PC-9 (cell line): ENCODE results near the gene DCAF15. TPM values are rescaled to one million over a fixed set of nuclear protein-coding genes. Genes with fewer than 3 reads are reported as not detected.

Experiments
- BruUV-seq: library from RNA; stranded (reverse); fragments of 400-500 nt; replicated peaks from 2 replicates; lab custom pipeline; 2021; lab: Mats Ljungman, UMichigan
- CTCF ChIA-PET: fragments of 300-600 bp; sonication (Branson Sonifier 250); formaldehyde crosslinking; loops from one replicate; lab custom pipeline; 2022; ENCODE audit warnings: antibody characterized with exemption; lab: Charles Lee
- POLR2A ChIA-PET: fragments of 300-600 bp; sonication (Branson Sonifier 250); formaldehyde crosslinking; loops from one replicate; lab custom pipeline; 2022; ENCODE audit warnings: antibody characterized with exemption; ENCODE audit not compliant: unreplicated experiment; lab: Charles Lee
- DNase-seq, 2 experiments: peaks; one replicate each; pipeline versions ENCODE4 v3.0.0 to v3.0.0-alpha.2; 2015 to 2022; ENCODE audit warnings: mixed read lengths in 1 of 2
- H2AFZ ChIP-seq: fragments of 200-600 bp; sonication (generic); 2 replicates; pipeline ENCODE4 v1.8.1; 2017; ENCODE audit warnings: antibody characterized with exemption
- H3F3A ChIP-seq: fragments of 200-600 bp; sonication (generic); 2 replicates; pipeline ENCODE4 v1.8.1; 2017; ENCODE audit warnings: antibody characterized with exemption, mild to moderate bottlenecking, low read depth; ENCODE audit not compliant: insufficient read depth
- H3K27ac ChIP-seq: fragments of 200-600 bp; sonication (generic); 2 replicates; pipeline ENCODE4 v1.6.1; 2016; ENCODE audit warnings: mixed run types
- H3K27me3 ChIP-seq: fragments of 200-600 bp; sonication (generic); 2 replicates; pipeline ENCODE4 v1.6.1; 2016; ENCODE audit warnings: low read depth, mixed run types; ENCODE audit not compliant: insufficient read depth
- H3K36me3 ChIP-seq: fragments of 200-600 bp; sonication (generic); 2 replicates; pipeline ENCODE4 v1.6.1; 2016; ENCODE audit warnings: low read depth, mixed run types
- H3K4me1 ChIP-seq: fragments of 200-600 bp; sonication (generic); replicated peaks from 2 replicates; pipeline ENCODE4 v1.6.1; 2016; ENCODE audit warnings: mixed run types; ENCODE audit not compliant: insufficient read depth
- H3K4me2 ChIP-seq: fragments of 200-600 bp; sonication (generic); 2 replicates; pipeline ENCODE4 v1.6.1; 2017; ENCODE audit warnings: mixed run types
- H3K4me3 ChIP-seq: fragments of 200-600 bp; sonication (generic); 2 replicates; pipeline ENCODE4 v1.6.1; 2016; ENCODE audit warnings: mixed run types
- H3K79me2 ChIP-seq: fragments of 200-600 bp; sonication (generic); 2 replicates; pipeline ENCODE4 v1.6.1; 2017; ENCODE audit warnings: low read depth, mixed run types
- H3K9me2 ChIP-seq: fragments of 200-600 bp; sonication (generic); 2 replicates; pipeline ENCODE4 v1.8.1; 2017; ENCODE audit warnings: mild to moderate bottlenecking; ENCODE audit not compliant: insufficient read depth
- H3K9me3 ChIP-seq: fragments of 200-600 bp; sonication (generic); 2 replicates; pipeline ENCODE4 v1.8.1; 2016; ENCODE audit warnings: low read depth; ENCODE audit not compliant: insufficient read depth
- H4K20me1 ChIP-seq: fragments of 200-600 bp; sonication (generic); 2 replicates; pipeline ENCODE4 v1.8.1; 2017; ENCODE audit not compliant: insufficient read depth
- EZH2 ChIP-seq: fragments of 200-600 bp; sonication (generic); IDR thresholded peaks from 2 replicates; pipeline ENCODE4 v1.8.0; 2017; ENCODE audit warnings: antibody characterized with exemption, low read depth
- intact Hi-C: fragments of 100-400 bp; cut with micrococcal nuclease; formaldehyde crosslinking; loops from one replicate; pipeline ENCODE4 v1.10.0; 2022; ENCODE audit not compliant: unreplicated experiment
- total RNA-seq: library from RNA; stranded (reverse); gene quantifications from 2 replicates; pipeline ENCODE4 v1.2.3, GENCODE V29; 2021
- TF ChIP-seq, protein P1 (sequence below): fragments of 200-600 bp; sonication (generic); conservative IDR thresholded peaks from 2 replicates; pipeline ENCODE4 v1.6.1; 2017; ENCODE audit warnings: mixed run types, antibody characterized with exemption, mild to moderate bottlenecking, moderate library complexity

The DCAF15 gene
- total RNA-seq, 1 experiment from 2014 or later: 35.3 TPM

DNA sequence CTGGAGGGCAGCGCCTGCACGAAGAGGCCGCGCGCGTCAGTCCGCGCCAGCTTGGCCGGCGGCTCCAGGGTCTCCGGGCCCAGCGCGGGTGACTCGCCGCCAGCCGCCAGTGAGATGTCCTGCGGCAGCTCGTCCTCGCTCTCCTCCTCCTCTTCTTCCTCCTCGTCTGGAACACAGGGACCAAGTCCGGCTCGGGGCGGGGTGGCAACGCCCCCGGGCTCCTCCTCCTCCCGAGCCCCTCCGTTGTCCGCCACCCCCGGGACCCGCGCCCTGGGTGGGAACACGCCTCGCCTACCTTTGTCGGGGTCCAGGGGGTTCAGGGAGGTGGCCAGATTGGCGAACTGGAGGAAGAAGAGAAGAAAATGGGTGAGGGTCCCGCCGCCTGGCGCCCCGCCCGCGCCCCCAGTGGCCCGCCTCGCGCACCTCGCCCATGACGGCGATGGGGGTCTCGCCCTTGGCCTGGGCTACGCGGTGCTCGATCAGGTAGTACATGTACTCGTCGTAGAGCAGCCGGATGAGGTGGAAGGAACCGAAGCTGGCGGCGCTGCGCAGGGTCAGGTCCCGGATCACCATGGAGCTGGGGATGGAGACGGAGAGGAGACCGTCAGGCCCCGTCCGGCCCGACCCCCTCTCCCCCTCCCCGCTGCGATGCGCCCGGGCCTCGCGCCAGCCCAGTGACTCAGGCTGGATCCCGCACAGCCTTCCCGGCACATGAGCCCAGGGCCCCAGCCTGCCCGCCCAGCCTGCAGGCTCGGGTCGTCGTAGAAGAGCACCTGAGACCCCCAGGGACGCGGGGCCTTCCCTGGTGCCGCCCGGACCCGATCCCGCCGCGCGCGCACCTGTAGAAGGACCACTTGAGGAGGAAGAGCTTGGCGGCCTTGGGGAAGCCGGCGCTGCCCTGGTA is 10.6 kb downstream of the DCAF15 start:
- intact Hi-C loops: no loop called here
- Histone ChIP-seq H3K9me2 (no peaks in the 10 kb centered on the region), H3K9me3 (no peaks in the 10 kb centered on the region), H4K20me1 (no peaks in the 10 kb centered on the region), H3F3A (peaks cover 23% of the 10 kb centered on the region), H3K27ac (no peak overlapping the region), H3K4me2 (no peak overlapping the region), H3K4me3 (no peak overlapping the region), H3K79me2 (no peaks in the 10 kb centered on the region), H2AFZ (no peak overlapping the region), H3K27me3 (no peaks in the 10 kb centered on the region), H3K36me3 (peaks cover 12% of the 10 kb centered on the region; the same call in 1 of the 2 replicates), H3K4me1 (no peaks in the 10 kb centered on the region)
- CTCF ChIA-PET: no interaction called here
- BruUV-seq: no TSS peak
- POLR2A ChIA-PET: no interaction called here
- TF ChIP-seq, protein P1, sequence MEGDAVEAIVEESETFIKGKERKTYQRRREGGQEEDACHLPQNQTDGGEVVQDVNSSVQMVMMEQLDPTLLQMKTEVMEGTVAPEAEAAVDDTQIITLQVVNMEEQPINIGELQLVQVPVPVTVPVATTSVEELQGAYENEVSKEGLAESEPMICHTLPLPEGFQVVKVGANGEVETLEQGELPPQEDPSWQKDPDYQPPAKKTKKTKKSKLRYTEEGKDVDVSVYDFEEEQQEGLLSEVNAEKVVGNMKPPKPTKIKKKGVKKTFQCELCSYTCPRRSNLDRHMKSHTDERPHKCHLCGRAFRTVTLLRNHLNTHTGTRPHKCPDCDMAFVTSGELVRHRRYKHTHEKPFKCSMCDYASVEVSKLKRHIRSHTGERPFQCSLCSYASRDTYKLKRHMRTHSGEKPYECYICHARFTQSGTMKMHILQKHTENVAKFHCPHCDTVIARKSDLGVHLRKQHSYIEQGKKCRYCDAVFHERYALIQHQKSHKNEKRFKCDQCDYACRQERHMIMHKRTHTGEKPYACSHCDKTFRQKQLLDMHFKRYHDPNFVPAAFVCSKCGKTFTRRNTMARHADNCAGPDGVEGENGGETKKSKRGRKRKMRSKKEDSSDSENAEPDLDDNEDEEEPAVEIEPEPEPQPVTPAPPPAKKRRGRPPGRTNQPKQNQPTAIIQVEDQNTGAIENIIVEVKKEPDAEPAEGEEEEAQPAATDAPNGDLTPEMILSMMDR: no peak
- no peak for TF ChIP-seq EZH2
- DNase-seq: no peak

GRCh38 chr19:13963603-13964105 is 11.3 kb downstream of the DCAF15 start:
- no TSS peak for BruUV-seq
- H3K27me3 ChIP-seq: no peaks in the 10 kb centered on the region
- CTCF ChIA-PET: no interaction called here
- H3K4me1 ChIP-seq: no peaks in the 10 kb centered on the region
- TF ChIP-seq, protein P1: no peak
- no peak for TF ChIP-seq EZH2
- POLR2A ChIA-PET: no interaction called here
- DNase-seq: no peak
- no peak overlapping the region for H2AFZ ChIP-seq
- H3K36me3 ChIP-seq: peaks cover 12% of the 10 kb centered on the region; the same call in 1 of the 2 replicates
- no peaks in the 10 kb centered on the region for H4K20me1 ChIP-seq
- intact Hi-C loops: no loop called here
- H3K79me2 ChIP-seq: no peaks in the 10 kb centered on the region
- peaks cover 23% of the 10 kb centered on the region for H3F3A ChIP-seq
- H3K4me3 ChIP-seq: no peak overlapping the region
- H3K27ac ChIP-seq: no peak overlapping the region
- H3K9me3 ChIP-seq: no peaks in the 10 kb centered on the region
- no peaks in the 10 kb centered on the region for H3K9me2 ChIP-seq
- no peak overlapping the region for H3K4me2 ChIP-seq

- no peaks in the 10 kb centered on the region for H3K27me3 ChIP-seq
- ChIA-PET POLR2A (no interaction called here), CTCF (no interaction called here)
- H3K9me2 ChIP-seq: no peaks in the 10 kb centered on the region
- intact Hi-C loops: no loop called here
- H3K36me3 ChIP-seq: peaks cover 7% of the 10 kb centered on the region; the same call in 1 of the 2 replicates
- no peak overlapping the region for H2AFZ ChIP-seq
- H3F3A ChIP-seq: peaks cover 23% of the 10 kb centered on the region
- TF ChIP-seq, protein P1: no peak
- no peak overlapping the region for H3K4me3 ChIP-seq
- no peak overlapping the region for H3K27ac ChIP-seq
- no peak overlapping the region for H3K4me2 ChIP-seq
- no peaks in the 10 kb centered on the region for H4K20me1 ChIP-seq
- no peaks in the 10 kb centered on the region for H3K79me2 ChIP-seq
- no peaks in the 10 kb centered on the region for H3K4me1 ChIP-seq
- BruUV-seq: no TSS peak
- no peaks in the 10 kb centered on the region for H3K9me3 ChIP-seq
- DNase-seq: no peak
Measured at GRCh38 chr19:13964776-13965175, 12.5 kb downstream of the DCAF15 start.
